ENCODE results near the gene GAS1.

GAS1 gene

GRCh38 chr9:86942281-86943200 is 4.8 kb downstream of the GAS1 start:
- H3K4me3 ChIP-seq (ENCODE audit: low read length): peak overlapping the region; percentile 8; the same call in 1 of the 2 replicates
- no peak for DNase-seq (ENCODE audit: low read depth)
- no peak for TF ChIP-seq CTCF (conservative IDR thresholded peaks at IDR 0.05; ENCODE audit: low read length)

GRCh38 chr9:86941197-86941596 is 6.1 kb downstream of the GAS1 start:
- DNase-seq (ENCODE audit: low read depth): no peak
- no peak overlapping the region for H3K4me3 ChIP-seq (ENCODE audit: low read length)
- TF ChIP-seq CTCF (conservative IDR thresholded peaks at IDR 0.05; ENCODE audit: low read length): no peak

GRCh38 chr9:86940774-86941173 is 6.5 kb downstream of the GAS1 start:
- no peak for TF ChIP-seq CTCF (conservative IDR thresholded peaks at IDR 0.05; ENCODE audit: low read length)
- no peak for DNase-seq (ENCODE audit: low read depth)
- H3K4me3 ChIP-seq (ENCODE audit: low read length): no peak overlapping the region

GRCh38 chr9:86939891-86940290 is 7.4 kb downstream of the GAS1 start:
- no peak for TF ChIP-seq CTCF (conservative IDR thresholded peaks at IDR 0.05; ENCODE audit: low read length)
- H3K4me3 ChIP-seq (ENCODE audit: low read length): no peak overlapping the region

GRCh38 chr9:86939321-86939720 is 8.0 kb downstream of the GAS1 start:
- DNase-seq (ENCODE audit: low read depth): no peak

More at GRCh38 chr9:86939891-86940290, 7.4 kb downstream of the GAS1 start:
- no peak for DNase-seq (ENCODE audit: low read depth)

GRCh38 chr9:86938780-86939179 is 8.5 kb downstream of the GAS1 start:
- H3K4me3 ChIP-seq (ENCODE audit: low read length): no peak overlapping the region
- no peak for TF ChIP-seq CTCF (conservative IDR thresholded peaks at IDR 0.05; ENCODE audit: low read length)
- DNase-seq (ENCODE audit: low read depth): no peak

More at GRCh38 chr9:86939321-86939720, 8.0 kb downstream of the GAS1 start:
- H3K4me3 ChIP-seq (ENCODE audit: low read length): no peak overlapping the region
- no peak for TF ChIP-seq CTCF (conservative IDR thresholded peaks at IDR 0.05; ENCODE audit: low read length)

GRCh38 chr9:86926145-86926544 is 21.2 kb downstream of the GAS1 start:
- H3K4me3 ChIP-seq (ENCODE audit: low read length): no peak overlapping the region
- no peak for TF ChIP-seq CTCF (conservative IDR thresholded peaks at IDR 0.05; ENCODE audit: low read length)
- peak; percentile 93 for DNase-seq (ENCODE audit: low read depth)
